NCI-H2107 (cell line): ENCODE results near the gene CYYR1.

ENCODE experiments used
- DNase-seq: peaks from one replicate; lab custom pipeline; 2025; lab: John Stamatoyannopoulos, UW

CYYR1 gene

GRCh38 chr21:26553898-26554297 is 19.2 kb downstream of the CYYR1 start:
- no peak for DNase-seq

GRCh38 chr21:26550326-26550725 is 22.8 kb downstream of the CYYR1 start:
- DNase-seq: no peak

DNA sequence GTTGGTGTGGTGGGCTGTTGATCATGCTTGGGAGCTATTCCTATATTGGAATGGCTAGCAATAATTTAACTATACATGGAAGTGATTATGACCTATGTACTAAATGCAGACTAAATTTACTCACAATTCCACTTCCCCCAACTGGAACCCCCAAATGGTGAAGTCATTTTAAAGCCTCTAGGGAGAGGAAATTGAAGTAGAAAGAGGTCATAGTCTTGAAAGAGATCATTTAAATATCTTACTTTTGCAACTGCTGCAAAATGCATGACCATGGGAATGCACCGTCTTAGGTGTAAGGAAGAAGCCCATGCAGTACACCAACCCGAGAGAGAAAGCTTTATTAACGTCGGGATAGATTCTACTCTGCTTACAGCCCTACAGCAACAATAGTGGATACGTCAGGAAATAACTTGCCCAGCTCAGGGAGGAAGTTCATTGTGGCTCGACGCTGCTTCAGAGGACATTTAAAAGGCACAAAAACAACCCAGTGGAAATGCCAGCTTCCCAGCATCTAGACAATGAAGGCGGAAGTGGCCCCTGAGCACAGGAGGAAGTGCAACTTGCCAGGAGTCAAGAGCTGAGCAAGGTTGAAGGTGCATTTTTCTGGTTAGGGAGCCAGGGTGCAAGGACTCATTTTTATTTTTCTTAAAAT is 26.5 kb downstream of the CYYR1 start:
- no peak for DNase-seq

GRCh38 chr21:26544201-26544775 is 28.8 kb downstream of the CYYR1 start:
- no peak for DNase-seq

DNA sequence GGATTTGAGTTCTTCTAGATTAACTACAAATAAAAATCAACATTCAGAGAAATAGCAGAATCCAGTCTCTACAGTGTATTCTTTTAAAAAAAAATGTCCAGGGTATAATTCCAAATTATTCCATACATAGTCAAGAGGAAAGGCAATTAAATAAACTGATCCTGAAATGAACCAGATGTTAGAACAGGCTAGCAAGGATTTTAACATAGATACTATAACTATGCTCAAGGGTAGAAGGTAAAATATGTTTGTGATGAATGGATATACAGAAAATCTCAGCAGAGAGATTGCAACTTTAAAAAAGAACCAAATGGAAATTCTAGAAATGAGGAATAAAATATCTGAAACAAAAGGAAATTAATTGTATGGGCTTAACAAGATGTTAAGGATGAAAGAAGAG is 32.4 kb downstream of the CYYR1 start:
- no peak for DNase-seq

DNA sequence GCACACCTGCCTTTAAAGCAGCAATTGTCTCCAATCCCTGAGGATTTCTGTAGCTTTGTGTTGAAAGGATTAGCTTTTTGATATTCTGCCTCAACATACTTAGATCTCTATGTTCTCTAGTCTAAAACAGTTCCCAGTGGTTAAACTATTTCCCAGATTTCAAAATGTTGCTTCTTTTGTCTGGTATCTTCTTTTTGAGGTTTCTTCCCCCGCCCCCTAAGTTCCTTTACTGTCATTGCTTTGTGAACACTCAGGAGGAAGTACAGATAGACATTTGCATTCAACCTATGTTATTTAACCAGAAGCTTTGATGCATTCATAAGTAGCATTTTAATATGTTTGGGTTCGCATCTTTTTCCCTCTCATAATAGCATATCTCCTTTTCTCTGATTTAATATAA is 33.5 kb downstream of the CYYR1 start:
- no peak for DNase-seq

DNA sequence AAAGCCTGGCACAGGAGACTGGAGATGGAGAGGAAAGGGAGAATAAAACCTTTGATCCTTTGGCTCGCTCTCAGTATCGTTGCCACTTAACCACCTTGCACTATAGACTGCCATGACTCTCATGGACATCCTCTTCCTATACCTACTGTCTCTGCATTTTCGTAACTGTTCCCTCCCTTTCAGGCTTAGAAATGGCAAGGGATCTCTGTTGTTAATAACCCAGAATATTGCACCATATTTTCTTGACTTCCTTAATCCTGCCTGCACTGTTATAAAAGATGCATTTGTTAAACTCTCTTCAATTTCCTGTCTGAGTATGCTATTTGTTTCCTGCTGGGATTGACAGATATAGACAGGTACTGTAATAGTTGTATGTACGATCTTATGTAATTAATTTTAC is 38.6 kb downstream of the CYYR1 start:
- no peak for DNase-seq

DNA sequence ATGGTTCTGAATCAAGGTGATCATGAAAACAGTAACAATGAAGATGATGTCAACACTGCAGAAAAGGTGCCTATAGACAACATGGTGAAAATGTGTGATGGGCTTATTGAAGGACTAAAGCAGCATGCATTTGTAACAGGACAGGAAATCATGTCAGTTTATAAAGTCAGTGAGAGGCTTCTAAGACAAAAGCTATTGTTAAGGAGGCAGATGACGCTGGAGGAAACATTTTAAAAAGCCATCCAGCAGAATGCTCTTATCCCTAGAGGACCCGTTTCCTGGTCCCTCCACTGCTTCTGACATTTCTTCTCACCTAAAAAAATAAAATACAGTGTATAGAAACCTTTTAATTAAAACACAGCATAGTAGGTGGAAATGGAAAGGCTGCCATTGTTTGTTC is 40.9 kb downstream of the CYYR1 start:
- DNase-seq: no peak

DNA sequence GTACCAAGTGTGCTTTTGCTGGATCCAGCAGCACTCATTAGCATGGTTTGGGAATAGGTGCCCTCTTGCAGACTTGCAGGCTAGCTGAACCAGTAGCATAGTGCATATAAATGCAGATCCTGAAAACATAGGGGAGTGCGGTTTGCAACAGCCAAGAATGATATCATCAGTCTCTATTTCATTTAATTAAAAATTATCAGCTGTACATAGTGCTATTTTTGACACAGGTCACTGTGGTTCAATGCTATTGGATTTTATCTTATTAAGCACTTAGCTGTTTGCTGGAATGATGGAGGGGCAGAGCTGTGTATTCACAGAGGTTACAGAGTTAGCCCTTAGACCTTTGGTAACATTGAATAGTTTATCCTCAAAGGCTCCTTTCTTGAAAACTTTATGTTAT is 43.6 kb downstream of the CYYR1 start:
- no peak for DNase-seq

DNA sequence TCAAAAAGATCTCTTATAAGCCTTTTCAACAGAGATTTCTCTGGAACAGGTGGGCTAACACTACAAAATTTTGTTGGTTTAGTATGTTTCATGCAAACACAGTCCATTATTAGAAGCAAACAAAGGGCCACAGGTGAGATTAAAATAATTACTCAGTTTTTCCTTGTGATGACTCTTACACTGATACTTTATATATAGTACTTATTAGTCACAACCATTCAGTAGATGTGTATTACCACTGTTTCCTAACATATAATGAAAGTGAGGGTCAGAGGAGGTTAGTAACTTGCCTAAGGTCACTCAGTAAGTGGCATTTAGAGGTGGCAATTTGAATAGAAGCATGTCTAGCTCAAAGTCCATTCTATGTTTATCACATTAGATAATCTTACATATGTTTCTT is 44.2 kb downstream of the CYYR1 start:
- no peak for DNase-seq

DNA sequence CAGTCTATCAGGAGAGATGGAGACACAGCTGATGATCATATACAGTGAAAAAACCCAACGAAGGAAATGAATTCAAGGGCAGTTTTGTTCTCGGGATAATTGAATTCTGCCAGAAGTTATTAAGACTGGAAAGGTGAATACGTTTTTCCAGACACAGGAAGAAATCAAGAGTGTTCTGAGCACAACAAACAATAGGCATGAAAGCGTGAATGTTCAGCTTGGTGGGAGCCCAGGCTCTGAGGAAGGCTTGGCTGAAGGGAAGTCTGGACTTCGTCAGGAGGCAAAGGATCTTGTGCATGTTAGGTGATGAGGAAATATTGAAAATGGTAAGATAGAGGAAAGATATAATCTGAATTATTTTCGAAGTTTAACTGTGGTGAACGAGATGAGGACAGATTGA is 50.4 kb downstream of the CYYR1 start:
- no peak for DNase-seq

DNA sequence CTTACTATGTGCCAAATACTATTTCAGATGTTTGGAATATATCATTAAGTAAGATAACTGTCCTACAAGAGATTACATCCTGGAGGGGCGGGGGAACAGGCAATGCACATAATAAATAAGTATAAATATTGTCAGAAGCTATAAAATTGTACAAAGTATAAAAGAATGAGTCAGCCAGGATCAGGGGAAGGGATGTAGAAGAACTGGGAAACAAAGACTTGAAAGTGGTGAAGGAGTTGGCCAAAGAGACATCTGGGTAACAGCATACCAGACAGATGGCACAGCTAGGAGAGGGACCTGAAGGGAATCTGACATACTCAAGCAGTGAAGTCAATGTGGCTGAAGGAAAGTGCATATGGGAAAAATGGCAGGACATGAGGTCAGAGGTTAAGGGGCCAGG is 53.9 kb downstream of the CYYR1 start:
- DNase-seq: no peak

- DNase-seq: no peak
These were observed 57.8 kb downstream of the CYYR1 start for GRCh38 chr21:26515257-26515656.

DNA sequence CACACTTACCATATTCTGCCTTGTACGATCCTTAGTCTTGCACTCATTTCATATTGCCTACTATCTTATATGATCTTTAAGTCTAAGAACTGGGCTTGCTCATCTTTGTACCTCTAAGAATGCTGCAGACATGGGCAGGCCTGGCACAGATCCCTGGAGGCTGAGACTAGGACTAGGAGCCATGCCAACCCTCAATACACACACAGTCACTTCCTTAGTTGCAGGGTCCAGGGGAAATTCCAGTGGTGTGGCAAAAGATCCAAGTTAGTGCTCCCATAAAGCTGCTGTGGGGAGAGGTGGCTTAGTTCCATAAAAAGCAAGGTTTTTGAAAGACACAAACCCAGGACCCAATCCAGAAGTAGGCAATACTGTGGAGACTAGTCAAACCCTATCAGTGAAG is 59.9 kb downstream of the CYYR1 start:
- no peak for DNase-seq

- no peak for DNase-seq
These were observed 60.4 kb downstream of the CYYR1 start for GRCh38 chr21:26512664-26513063.

DNA sequence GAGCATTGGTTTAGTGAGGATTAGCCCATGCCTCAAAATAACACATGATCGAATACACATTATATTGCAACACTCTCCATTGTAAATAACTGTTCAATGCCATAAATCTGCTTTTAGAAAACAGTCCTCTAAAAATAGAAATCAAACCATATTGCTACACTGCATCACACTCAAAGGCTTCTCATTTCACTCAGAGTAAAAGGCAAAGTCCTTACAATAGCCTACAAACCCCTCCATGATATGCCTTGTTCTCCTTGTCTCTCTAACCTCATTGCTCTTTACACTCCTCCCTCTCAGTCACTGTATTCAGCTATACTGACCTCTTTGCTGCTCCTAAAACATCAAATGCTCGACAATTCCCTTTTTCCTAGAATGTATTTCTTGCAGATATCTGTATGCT is 64.2 kb downstream of the CYYR1 start:
- no peak for DNase-seq

- DNase-seq: no peak
These were observed 66.1 kb downstream of the CYYR1 start for GRCh38 chr21:26506956-26507355.

DNA sequence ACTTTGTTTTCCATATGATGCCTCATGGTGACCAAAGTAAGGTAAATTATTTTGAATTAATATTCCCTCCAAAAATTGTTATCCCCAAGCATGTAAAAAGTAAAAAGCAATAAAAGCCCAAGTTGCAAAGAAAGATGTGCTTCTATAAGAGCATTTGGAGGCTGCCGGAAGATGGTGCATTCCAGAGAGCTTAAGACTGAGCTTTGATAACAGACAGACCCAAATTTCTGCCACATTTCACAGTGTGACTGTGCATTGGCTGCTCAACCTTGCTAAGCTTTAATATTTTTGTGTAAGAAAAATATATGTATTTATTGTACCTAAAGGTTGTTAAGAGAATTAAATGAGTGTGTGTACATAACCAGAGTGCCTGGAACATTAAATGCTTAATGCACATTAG is 67.9 kb downstream of the CYYR1 start:
- DNase-seq: no peak

GRCh38 chr21:26503414-26503813 is 69.7 kb downstream of the CYYR1 start:
- no peak for DNase-seq

GRCh38 chr21:26501495-26502021 is 71.5 kb downstream of the CYYR1 start:
- DNase-seq: no peak

DNA sequence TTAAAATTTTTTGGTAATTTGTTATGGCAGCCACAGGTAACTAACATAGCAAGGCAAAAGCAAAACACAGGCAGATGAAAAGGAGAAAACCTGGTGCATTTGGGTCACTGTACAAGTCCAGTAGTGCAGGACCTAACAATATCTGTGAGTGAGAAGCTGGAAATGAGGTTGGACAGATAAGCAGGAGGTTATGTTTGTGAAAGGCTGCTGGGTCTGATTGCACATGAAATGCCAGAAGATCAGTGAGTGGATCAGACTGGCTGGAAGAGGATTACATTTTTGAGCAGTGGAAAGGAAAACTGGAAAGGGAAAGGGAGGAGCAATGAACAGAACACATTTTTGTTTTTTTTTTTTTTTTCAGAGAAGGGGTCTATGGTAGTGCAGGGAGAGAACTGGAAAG is 73.6 kb downstream of the CYYR1 start:
- no peak for DNase-seq

- no peak for DNase-seq
These were observed 77.7 kb downstream of the CYYR1 start for GRCh38 chr21:26495283-26495849.

- no peak for DNase-seq
These were observed 81.4 kb downstream of the CYYR1 start for GRCh38 chr21:26491663-26492062.

GRCh38 chr21:26490771-26491170 is 82.3 kb downstream of the CYYR1 start:
- DNase-seq: no peak
